Neuron (in vitro differentiated cells): ENCODE results near the gene NRCAM.

ENCODE experiments used
- H2AFZ ChIP-seq: one replicate; pipeline ENCODE4 v1.6.1; 2013; ENCODE audit warnings: low read depth, mild to moderate bottlenecking, inconsistent platforms, low read length, moderate library complexity
- H3K27me3 ChIP-seq: one replicate; pipeline ENCODE4 v1.6.1; 2013; ENCODE audit warnings: low read length; ENCODE audit not compliant: insufficient read depth
- H3K36me3 ChIP-seq: one replicate; pipeline ENCODE4 v1.6.1; 2013; ENCODE audit warnings: low read length; ENCODE audit not compliant: insufficient read depth
- H3K4me1 ChIP-seq: one replicate; pipeline ENCODE4 v1.6.1; 2013; ENCODE audit warnings: low read length; ENCODE audit not compliant: insufficient read depth
- H3K4me3 ChIP-seq: 2 replicates; pipeline ENCODE4 v1.5.1; 2013; ENCODE audit warnings: mild to moderate bottlenecking, low read length, moderate library complexity
- H3K9me3 ChIP-seq: one replicate; pipeline ENCODE4 v1.6.1; 2013; ENCODE audit warnings: low read length

NRCAM gene

GRCh38 chr7:108311446-108312168 is 144.6 kb downstream of the NRCAM start:
- Histone ChIP-seq H3K4me3 (no peak overlapping the region), H3K4me1 (peaks cover 51% of the 10 kb centered on the region), H3K9me3 (peaks cover 6% of the 10 kb centered on the region), H2AFZ (no peak overlapping the region), H3K36me3 (no peaks in the 10 kb centered on the region), H3K27me3 (no peaks in the 10 kb centered on the region)

DNA sequence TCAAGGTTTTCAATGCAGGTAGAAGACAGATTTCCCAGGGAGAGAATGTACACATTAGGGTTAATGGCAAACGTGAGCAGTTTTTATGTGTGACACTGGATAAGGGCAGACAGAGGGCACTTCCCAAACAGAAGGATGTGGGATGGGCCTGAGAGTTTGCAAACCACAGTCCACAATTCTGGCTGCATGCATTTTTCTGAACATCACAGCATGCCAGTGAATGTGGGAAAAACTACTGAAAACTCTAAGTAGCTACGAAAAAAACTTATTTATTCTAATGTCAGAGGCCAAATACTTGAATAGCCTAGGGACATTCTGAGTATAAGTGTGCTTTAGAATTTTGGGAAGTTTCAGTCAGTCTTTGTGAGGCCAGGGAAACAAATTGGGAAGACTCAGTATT is 145.9 kb downstream of the NRCAM start:
- Histone ChIP-seq H3K36me3 (no peaks in the 10 kb centered on the region), H3K4me3 (no peak overlapping the region), H3K9me3 (peaks cover under 1% of the 10 kb centered on the region), H3K4me1 (peaks cover 62% of the 10 kb centered on the region), H2AFZ (no peak overlapping the region), H3K27me3 (no peaks in the 10 kb centered on the region)

- Histone ChIP-seq H3K27me3 (no peaks in the 10 kb centered on the region), H3K4me3 (no peak overlapping the region), H2AFZ (no peak overlapping the region), H3K4me1 (peaks cover 65% of the 10 kb centered on the region), H3K9me3 (no peaks in the 10 kb centered on the region), H3K36me3 (no peaks in the 10 kb centered on the region)
These were observed 147.3 kb downstream of the NRCAM start for GRCh38 chr7:108308903-108309302.

DNA sequence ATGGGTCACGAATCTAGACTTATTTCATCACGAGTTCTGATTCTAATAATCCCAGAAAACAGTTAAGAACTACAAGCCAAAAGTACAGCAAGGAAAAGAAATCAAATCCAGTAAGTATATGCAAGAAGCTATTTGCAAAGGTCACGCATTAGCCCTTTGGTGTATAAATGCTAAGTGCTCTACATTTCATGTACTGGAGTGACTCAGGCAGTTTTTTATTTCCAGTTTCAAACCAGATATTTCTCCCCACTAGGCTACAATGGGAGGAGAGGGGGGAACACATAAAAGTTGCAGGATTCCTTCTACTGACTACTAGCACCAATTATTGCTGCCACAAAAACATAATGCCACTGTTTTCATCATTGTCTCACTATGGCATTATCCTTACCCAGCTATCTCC is 148.0 kb downstream of the NRCAM start:
- H3K9me3 ChIP-seq, result no peaks in the 10 kb centered on the region
- no peak overlapping the region for H3K4me3 ChIP-seq
- no peak overlapping the region for H2AFZ ChIP-seq
- H3K4me1 ChIP-seq, result peaks cover 65% of the 10 kb centered on the region
- H3K27me3 ChIP-seq, result no peaks in the 10 kb centered on the region
- H3K36me3 ChIP-seq, result no peaks in the 10 kb centered on the region

DNA sequence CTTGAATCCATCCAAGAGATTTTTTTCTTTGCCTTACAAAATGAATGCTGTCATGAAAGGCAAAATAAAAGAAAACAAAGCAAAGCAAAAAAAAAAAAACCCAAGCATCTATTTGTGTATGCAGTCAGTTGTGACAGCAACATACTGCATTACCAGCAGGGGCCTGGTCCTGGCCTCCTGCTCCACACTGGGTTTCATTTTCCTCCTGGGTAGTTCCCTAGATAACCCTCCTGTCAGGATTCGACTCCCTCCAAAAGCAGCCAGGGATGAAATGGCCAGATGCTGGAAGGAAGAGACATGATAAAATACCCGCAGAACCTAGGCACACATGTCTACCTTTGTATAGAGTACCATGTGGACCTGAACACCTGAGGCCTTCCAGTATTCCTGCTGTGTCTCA is 148.6 kb downstream of the NRCAM start:
- Histone ChIP-seq H3K4me3 (no peak overlapping the region), H3K27me3 (no peaks in the 10 kb centered on the region), H3K36me3 (no peaks in the 10 kb centered on the region), H3K4me1 (peaks cover 65% of the 10 kb centered on the region), H2AFZ (no peak overlapping the region), H3K9me3 (no peaks in the 10 kb centered on the region)

- Histone ChIP-seq H3K4me3 (no peak overlapping the region), H3K4me1 (peaks cover 65% of the 10 kb centered on the region), H3K9me3 (no peaks in the 10 kb centered on the region), H3K36me3 (no peaks in the 10 kb centered on the region), H2AFZ (no peak overlapping the region), H3K27me3 (no peaks in the 10 kb centered on the region)
These were observed 149.0 kb downstream of the NRCAM start for GRCh38 chr7:108307194-108307593.

DNA sequence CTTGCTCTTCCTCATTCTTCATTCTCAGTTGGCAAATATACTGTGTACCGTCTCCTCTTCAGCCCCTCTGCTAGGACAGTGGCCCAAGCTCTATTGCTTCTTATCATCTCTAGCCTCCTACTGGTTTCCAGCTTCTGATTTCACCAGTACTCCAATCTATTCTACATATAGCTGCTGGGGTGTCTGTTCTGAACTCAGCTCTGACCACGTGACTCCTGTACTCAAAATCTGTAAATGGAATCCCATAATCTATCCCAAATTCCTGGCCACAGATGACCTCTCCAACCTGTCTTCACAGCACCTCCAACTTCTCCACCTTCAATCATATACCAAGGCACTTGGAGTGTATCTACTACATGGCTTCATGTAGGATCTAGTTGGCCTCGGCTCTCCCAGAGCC is 152.9 kb downstream of the NRCAM start:
- Histone ChIP-seq H3K27me3 (no peaks in the 10 kb centered on the region), H3K9me3 (no peaks in the 10 kb centered on the region), H3K4me3 (no peak overlapping the region), H2AFZ (no peak overlapping the region), H3K36me3 (no peaks in the 10 kb centered on the region), H3K4me1 (peaks cover 36% of the 10 kb centered on the region)

- H3K27me3 ChIP-seq, result no peaks in the 10 kb centered on the region
- H3K4me3 ChIP-seq, result no peak overlapping the region
- H3K36me3 ChIP-seq, result no peaks in the 10 kb centered on the region
- no peaks in the 10 kb centered on the region for H3K9me3 ChIP-seq
- H3K4me1 ChIP-seq, result peaks cover 16% of the 10 kb centered on the region
- no peak overlapping the region for H2AFZ ChIP-seq
These were observed 154.8 kb downstream of the NRCAM start for GRCh38 chr7:108301387-108301786.

- Histone ChIP-seq H3K4me3 (no peak overlapping the region), H3K9me3 (no peaks in the 10 kb centered on the region), H3K36me3 (no peaks in the 10 kb centered on the region), H3K27me3 (no peaks in the 10 kb centered on the region), H2AFZ (no peak overlapping the region), H3K4me1 (peaks cover 5% of the 10 kb centered on the region)
These were observed 156.8 kb downstream of the NRCAM start for GRCh38 chr7:108299251-108299973.

DNA sequence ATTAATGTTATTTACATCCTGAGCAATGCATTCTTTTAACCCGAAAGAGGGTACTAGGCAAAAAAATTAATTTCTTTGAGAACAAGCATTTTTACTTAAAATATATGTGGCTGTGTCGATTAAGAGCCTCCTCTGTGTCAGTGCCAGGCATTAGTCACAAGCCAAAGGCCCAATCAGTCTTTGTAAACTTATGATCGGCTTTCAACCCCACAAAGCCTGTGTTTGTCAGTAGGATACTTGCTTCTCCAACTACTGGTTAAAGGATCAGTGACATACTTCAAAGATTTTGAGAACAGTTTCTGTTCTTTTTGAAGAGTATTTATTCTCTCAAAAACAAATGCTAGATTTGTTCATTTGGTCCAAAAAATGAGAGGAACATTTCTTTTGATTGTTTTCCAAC is 159.3 kb downstream of the NRCAM start:
- Histone ChIP-seq H3K9me3 (no peaks in the 10 kb centered on the region), H3K4me3 (no peak overlapping the region), H3K36me3 (no peaks in the 10 kb centered on the region), H3K27me3 (no peaks in the 10 kb centered on the region), H2AFZ (no peak overlapping the region), H3K4me1 (peaks cover 14% of the 10 kb centered on the region)

DNA sequence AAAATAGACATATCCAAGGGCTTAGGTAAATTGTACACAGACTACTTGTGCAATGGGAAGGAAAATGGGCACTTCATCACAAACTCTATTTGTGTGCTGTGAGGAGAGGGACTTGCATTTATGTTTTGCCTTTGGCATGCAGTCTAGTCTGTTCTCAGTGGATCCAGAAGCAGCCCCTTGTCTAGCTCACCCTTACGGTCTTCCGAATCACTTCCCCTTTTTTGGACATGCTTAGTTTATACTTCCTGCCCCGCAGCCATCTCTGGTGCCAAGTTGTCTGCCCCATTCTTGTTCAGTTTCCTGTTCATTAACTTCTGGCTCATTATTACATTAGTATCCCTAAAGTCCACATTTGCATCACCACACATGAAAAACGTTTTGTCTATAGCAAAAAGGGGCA is 161.6 kb downstream of the NRCAM start:
- Histone ChIP-seq H3K9me3 (no peaks in the 10 kb centered on the region), H3K4me3 (no peak overlapping the region), H3K36me3 (no peaks in the 10 kb centered on the region), H3K27me3 (no peaks in the 10 kb centered on the region), H3K4me1 (peaks cover 30% of the 10 kb centered on the region), H2AFZ (no peak overlapping the region)

GRCh38 chr7:108293149-108293612 is 163.1 kb downstream of the NRCAM start:
- no peak overlapping the region for H2AFZ ChIP-seq
- H3K27me3 ChIP-seq, result no peaks in the 10 kb centered on the region
- H3K9me3 ChIP-seq, result no peaks in the 10 kb centered on the region
- H3K36me3 ChIP-seq, result no peaks in the 10 kb centered on the region
- H3K4me3 ChIP-seq, result no peak overlapping the region
- peaks cover 28% of the 10 kb centered on the region for H3K4me1 ChIP-seq

- Histone ChIP-seq H3K9me3 (no peaks in the 10 kb centered on the region), H2AFZ (no peak overlapping the region), H3K27me3 (no peaks in the 10 kb centered on the region), H3K4me3 (no peak overlapping the region), H3K36me3 (no peaks in the 10 kb centered on the region), H3K4me1 (peaks cover 28% of the 10 kb centered on the region)
These were observed 163.7 kb downstream of the NRCAM start for GRCh38 chr7:108292541-108292940.
